Keratinocyte (primary cell): Measurements from ENCODE around the gene B3GNT3.

Source experiments
- EZH2 ChIP-seq: IDR thresholded peaks from one replicate; pipeline ENCODE4 v1.6.1; 2012; ENCODE audit warnings: inconsistent platforms, mild to moderate bottlenecking, low read length, moderate library complexity
- TF ChIP-seq, protein P1 (sequence below), 3 experiments: IDR thresholded peaks in 1 of 3; conservative IDR thresholded peaks in 1 of 3; optimal IDR thresholded peaks in 1 of 3; 2 replicates in 2 of 3; 3 replicates in 1 of 3; pipeline versions ENCODE3 to v1.5.1; 2011; ENCODE audit warnings: low read length in 3 of 3, mild to moderate bottlenecking in 3 of 3, moderate library complexity in 2 of 3, control low read depth in 1 of 3, inconsistent platforms in 1 of 3; ENCODE audit not compliant: insufficient read depth in 2 of 3; ENCODE audit errors: extremely low read depth in 1 of 3

DNA sequence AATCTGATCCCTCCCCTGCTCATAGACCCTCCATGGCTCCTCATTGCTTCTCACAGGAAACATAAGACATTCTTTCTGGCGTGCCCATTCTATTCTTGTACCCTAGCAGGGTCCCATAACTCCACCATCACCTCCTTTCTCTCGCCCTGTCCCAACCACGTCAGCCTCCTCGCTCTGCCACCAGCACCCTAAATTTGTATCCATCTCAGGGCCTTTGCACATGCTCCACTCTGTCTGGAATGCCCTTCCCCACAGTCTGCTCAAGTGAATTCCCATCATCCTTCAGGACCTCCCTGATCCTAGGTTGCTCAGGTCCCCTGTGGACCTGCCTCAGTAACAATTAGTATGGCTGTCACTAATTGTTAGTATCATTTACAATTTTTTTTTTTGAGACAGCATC, 10.5 kb downstream of the B3GNT3 start:
- TF ChIP-seq, protein P1, sequence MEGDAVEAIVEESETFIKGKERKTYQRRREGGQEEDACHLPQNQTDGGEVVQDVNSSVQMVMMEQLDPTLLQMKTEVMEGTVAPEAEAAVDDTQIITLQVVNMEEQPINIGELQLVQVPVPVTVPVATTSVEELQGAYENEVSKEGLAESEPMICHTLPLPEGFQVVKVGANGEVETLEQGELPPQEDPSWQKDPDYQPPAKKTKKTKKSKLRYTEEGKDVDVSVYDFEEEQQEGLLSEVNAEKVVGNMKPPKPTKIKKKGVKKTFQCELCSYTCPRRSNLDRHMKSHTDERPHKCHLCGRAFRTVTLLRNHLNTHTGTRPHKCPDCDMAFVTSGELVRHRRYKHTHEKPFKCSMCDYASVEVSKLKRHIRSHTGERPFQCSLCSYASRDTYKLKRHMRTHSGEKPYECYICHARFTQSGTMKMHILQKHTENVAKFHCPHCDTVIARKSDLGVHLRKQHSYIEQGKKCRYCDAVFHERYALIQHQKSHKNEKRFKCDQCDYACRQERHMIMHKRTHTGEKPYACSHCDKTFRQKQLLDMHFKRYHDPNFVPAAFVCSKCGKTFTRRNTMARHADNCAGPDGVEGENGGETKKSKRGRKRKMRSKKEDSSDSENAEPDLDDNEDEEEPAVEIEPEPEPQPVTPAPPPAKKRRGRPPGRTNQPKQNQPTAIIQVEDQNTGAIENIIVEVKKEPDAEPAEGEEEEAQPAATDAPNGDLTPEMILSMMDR (optimal IDR thresholded peaks at IDR 0.05 in 1 of 3, IDR thresholded peaks at IDR 0.05 in 1 of 3, conservative IDR thresholded peaks at IDR 0.05 in 1 of 3; ENCODE audit: extremely low read depth in 1 of 3, insufficient read depth in 2 of 3, low read length in 3 of 3), result no peak
- no peak for TF ChIP-seq EZH2
